MM.1S (cell line): ENCODE results near the gene RGR.

Source experiments
- DNase-seq: peaks from one replicate; pipeline ENCODE4 v3.0.0-alpha.2; 2015
- H2AFZ ChIP-seq: fragments of 300-600 bp; sonication (generic); 2 replicates; pipeline ENCODE4 v1.6.0; 2016; ENCODE audit warnings: antibody characterized with exemption, low read length
- H3F3A ChIP-seq: fragments of 300-600 bp; sonication (generic); 2 replicates; pipeline ENCODE4 v1.6.1; 2016; ENCODE audit warnings: mild to moderate bottlenecking, antibody characterized with exemption, low read length, moderate library complexity, mixed read lengths; ENCODE audit not compliant: insufficient read depth
- H3K27ac ChIP-seq: fragments of 300-600 bp; sonication (generic); 2 replicates; pipeline ENCODE4 v1.5.1; 2016; ENCODE audit warnings: mild to moderate bottlenecking, low read length
- H3K27me3 ChIP-seq: fragments of 300-600 bp; sonication (generic); replicated peaks from 2 replicates; pipeline ENCODE4 v1.6.0; 2016; ENCODE audit warnings: low read length; ENCODE audit not compliant: insufficient read depth
- H3K36me3 ChIP-seq: fragments of 300-600 bp; sonication (generic); replicated peaks from 2 replicates; pipeline ENCODE4 v1.6.1; 2016; ENCODE audit warnings: mild to moderate bottlenecking, low read length, mixed read lengths; ENCODE audit not compliant: insufficient read depth
- H3K4me1 ChIP-seq: fragments of 300-600 bp; sonication (generic); 2 replicates; pipeline ENCODE4 v1.6.1; 2016; ENCODE audit warnings: low read length, mixed read lengths
- H3K4me2 ChIP-seq: fragments of 300-600 bp; sonication (generic); 2 replicates; pipeline ENCODE4 v1.6.0; 2016; ENCODE audit warnings: low read depth, low read length
- H3K4me3 ChIP-seq: fragments of 300-600 bp; sonication (generic); 2 replicates; pipeline ENCODE4 v1.5.1; 2016; ENCODE audit warnings: low read length, mixed read lengths
- H3K79me2 ChIP-seq: fragments of 300-600 bp; sonication (generic); 2 replicates; pipeline ENCODE4 v1.6.1; 2016; ENCODE audit warnings: mixed run types, low read length, mixed read lengths
- H3K9ac ChIP-seq: fragments of 300-600 bp; sonication (generic); 2 replicates; pipeline ENCODE4 v1.6.1; 2016; ENCODE audit warnings: low read length, mixed read lengths
- H3K9me2 ChIP-seq: fragments of 300-600 bp; sonication (generic); replicated peaks from 2 replicates; pipeline ENCODE4 v1.6.1; 2016; ENCODE audit warnings: mild to moderate bottlenecking, low read length, mixed read lengths; ENCODE audit not compliant: insufficient read depth
- H3K9me3 ChIP-seq: fragments of 300-600 bp; sonication (generic); replicated peaks from 2 replicates; pipeline ENCODE4 v1.6.1; 2016; ENCODE audit warnings: mild to moderate bottlenecking, low read length, mixed read lengths; ENCODE audit not compliant: insufficient read depth
- H4K20me1 ChIP-seq: fragments of 300-600 bp; sonication (generic); 2 replicates; pipeline ENCODE4 v1.6.1; 2016; ENCODE audit warnings: mild to moderate bottlenecking, low read length, moderate library complexity, mixed read lengths; ENCODE audit not compliant: insufficient read depth
- EZH2 ChIP-seq: fragments of 300-600 bp; sonication (generic); optimal IDR thresholded peaks from 2 replicates; pipeline ENCODE3; 2017; ENCODE audit warnings: low read depth, mild to moderate bottlenecking, antibody characterized with exemption, low read length, mixed read lengths
- EZH2phosphoT487 ChIP-seq: fragments of 300-600 bp; sonication (generic); IDR thresholded peaks from 2 replicates; pipeline ENCODE4 v1.6.1; 2018; ENCODE audit warnings: antibody characterized with exemption, low read length
- TF ChIP-seq, protein P1 (sequence below): fragments of 300-600 bp; sonication (generic); IDR thresholded peaks from 2 replicates; pipeline ENCODE4 v1.5.1; 2016; ENCODE audit warnings: antibody characterized with exemption, low read length, mixed read lengths

The RGR gene

DNA sequence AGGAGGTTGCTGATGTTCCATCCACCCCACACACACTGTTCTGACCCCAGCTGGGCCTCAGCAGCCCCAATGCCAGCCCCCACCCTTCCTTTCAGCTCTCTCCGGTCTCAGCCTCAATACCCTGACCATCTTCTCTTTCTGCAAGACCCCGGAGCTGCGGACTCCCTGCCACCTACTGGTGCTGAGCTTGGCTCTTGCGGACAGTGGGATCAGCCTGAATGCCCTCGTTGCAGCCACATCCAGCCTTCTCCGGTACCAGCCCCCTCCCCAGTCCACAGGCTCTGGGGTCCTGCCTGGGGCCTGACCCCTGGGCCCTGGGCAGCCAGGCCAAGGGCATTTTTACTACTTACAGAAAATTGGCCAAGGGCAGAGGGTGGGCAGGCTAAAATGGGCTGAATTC, 2.6 kb downstream of the RGR start:
- no peak overlapping the region for H3K4me2 ChIP-seq
- no peak overlapping the region for H3K9ac ChIP-seq

DNA sequence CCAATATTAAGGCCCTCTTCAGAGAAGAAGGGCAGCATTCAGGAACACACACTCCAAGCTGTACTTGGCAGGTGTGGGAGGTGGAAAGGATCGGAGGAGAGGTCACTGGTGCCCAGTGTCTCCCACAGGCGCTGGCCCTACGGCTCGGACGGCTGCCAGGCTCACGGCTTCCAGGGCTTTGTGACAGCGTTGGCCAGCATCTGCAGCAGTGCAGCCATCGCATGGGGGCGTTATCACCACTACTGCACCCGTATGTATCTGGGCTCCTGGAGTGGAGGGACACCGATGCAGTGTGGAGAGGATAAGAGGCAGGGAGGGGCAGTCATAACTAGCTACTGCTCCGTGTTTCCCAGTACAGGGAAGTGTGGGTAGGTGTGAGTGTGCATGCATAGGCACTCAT, 3.9 kb downstream of the RGR start:
- H2AFZ ChIP-seq = no peak overlapping the region
- H3K4me3 ChIP-seq = no peak overlapping the region
- H3K4me1 ChIP-seq = no peaks in the 10 kb centered on the region
- H3K9me3 ChIP-seq = no peaks in the 10 kb centered on the region
- H3K27ac ChIP-seq = no peak overlapping the region
- no peaks in the 10 kb centered on the region for H4K20me1 ChIP-seq
- no peaks in the 10 kb centered on the region for H3K79me2 ChIP-seq
- H3K36me3 ChIP-seq = no peaks in the 10 kb centered on the region
- DNase-seq = no peak
- no peaks in the 10 kb centered on the region for H3F3A ChIP-seq
- H3K9me2 ChIP-seq = no peaks in the 10 kb centered on the region
- TF ChIP-seq, protein P1, sequence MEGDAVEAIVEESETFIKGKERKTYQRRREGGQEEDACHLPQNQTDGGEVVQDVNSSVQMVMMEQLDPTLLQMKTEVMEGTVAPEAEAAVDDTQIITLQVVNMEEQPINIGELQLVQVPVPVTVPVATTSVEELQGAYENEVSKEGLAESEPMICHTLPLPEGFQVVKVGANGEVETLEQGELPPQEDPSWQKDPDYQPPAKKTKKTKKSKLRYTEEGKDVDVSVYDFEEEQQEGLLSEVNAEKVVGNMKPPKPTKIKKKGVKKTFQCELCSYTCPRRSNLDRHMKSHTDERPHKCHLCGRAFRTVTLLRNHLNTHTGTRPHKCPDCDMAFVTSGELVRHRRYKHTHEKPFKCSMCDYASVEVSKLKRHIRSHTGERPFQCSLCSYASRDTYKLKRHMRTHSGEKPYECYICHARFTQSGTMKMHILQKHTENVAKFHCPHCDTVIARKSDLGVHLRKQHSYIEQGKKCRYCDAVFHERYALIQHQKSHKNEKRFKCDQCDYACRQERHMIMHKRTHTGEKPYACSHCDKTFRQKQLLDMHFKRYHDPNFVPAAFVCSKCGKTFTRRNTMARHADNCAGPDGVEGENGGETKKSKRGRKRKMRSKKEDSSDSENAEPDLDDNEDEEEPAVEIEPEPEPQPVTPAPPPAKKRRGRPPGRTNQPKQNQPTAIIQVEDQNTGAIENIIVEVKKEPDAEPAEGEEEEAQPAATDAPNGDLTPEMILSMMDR = no peak
- TF ChIP-seq EZH2 = no peak
- no peak for TF ChIP-seq EZH2phosphoT487
- no peaks in the 10 kb centered on the region for H3K27me3 ChIP-seq
- no peak overlapping the region for H3K4me2 ChIP-seq
- no peak overlapping the region for H3K9ac ChIP-seq

More for the DNA sequence above, 2.6 kb downstream of the RGR start:
- Histone ChIP-seq H4K20me1 (no peaks in the 10 kb centered on the region), H3K4me3 (no peak overlapping the region), H3K36me3 (no peaks in the 10 kb centered on the region), H3K9me2 (no peaks in the 10 kb centered on the region), H3K9me3 (no peaks in the 10 kb centered on the region), H3K79me2 (no peaks in the 10 kb centered on the region), H3K27me3 (no peaks in the 10 kb centered on the region), H2AFZ (no peak overlapping the region), H3K4me1 (no peaks in the 10 kb centered on the region), H3F3A (no peaks in the 10 kb centered on the region), H3K27ac (no peak overlapping the region)
- TF ChIP-seq, protein P1 = no peak
- TF ChIP-seq EZH2phosphoT487 = no peak
- TF ChIP-seq EZH2 = no peak
- DNase-seq = no peak

DNA sequence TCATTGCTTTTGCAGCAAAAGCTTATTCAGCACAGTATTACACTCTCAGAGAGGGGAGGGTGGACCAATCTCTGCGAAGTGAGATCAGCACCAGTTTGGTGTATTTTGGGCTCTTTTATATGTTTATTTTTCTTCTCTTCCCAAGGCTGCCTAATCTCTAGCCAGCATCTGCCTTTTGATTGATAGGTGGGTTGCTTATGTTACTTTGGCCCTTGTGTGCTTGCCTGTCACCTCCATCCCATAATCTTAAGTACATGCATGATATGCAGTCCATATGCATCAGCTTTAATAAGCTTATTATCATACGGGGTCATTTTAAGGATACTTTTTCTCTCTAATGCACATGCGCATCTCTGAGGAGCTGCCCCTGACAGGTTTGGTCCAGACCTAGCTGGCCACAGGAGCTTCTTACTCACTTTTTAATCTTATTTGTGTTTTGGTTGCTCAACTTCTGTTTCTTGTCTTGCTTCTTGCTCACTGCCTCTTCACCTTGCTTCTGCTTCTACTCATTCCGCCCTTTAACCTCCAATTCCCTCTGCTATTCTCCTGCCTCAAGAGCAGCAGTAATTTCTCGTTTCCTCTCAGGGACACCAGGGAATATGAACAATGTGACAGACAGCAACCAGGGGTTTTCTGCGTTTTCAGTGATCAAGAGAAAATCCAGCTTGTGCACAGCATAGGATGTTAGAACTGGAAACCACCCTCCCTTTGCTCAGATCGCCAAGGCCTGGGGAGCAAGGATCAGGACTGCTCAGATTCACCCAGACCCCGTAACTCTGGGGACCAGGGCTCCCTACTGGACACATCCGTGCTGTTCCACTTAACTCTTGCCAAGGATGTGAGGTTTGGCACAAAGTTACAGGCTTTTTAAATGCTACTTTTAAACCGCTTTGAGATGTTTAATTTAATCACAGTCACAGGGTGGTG, 10.0 kb downstream of the RGR start:
- no peak overlapping the region for H2AFZ ChIP-seq
- H4K20me1 ChIP-seq = no peaks in the 10 kb centered on the region
- TF ChIP-seq, protein P1 = no peak
- no peak for TF ChIP-seq EZH2phosphoT487
- no peak for TF ChIP-seq EZH2
- H3K27me3 ChIP-seq = no peaks in the 10 kb centered on the region
- no peaks in the 10 kb centered on the region for H3K79me2 ChIP-seq
- no peak overlapping the region for H3K4me3 ChIP-seq
- H3K9me3 ChIP-seq = no peaks in the 10 kb centered on the region
- no peak overlapping the region for H3K27ac ChIP-seq
- H3F3A ChIP-seq = no peaks in the 10 kb centered on the region
- H3K4me1 ChIP-seq = no peaks in the 10 kb centered on the region
- no peak for DNase-seq
- no peaks in the 10 kb centered on the region for H3K9me2 ChIP-seq
- no peak overlapping the region for H3K9ac ChIP-seq
- no peak overlapping the region for H3K4me2 ChIP-seq
- H3K36me3 ChIP-seq = no peaks in the 10 kb centered on the region
